BLaER1 (cell line): ENCODE measurements around the gene SHF.
"Not testable (repeated sequence)": the region's sequence is repeated elsewhere in the genome, so short reads cannot be mapped to it uniquely, and the experiment has no call there.

Source experiments
- H3K27ac ChIP-seq: shearing (Covaris generic); formaldehyde crosslinking; 2 replicates; pipeline ENCODE4 v1.8.1; 2022
- H3K27me3 ChIP-seq: shearing (Covaris generic); formaldehyde crosslinking; 2 replicates; pipeline ENCODE4 v1.8.1; 2022
- H3K36me3 ChIP-seq: shearing (Covaris generic); formaldehyde crosslinking; 2 replicates; pipeline ENCODE4 v1.8.1; 2022
- H3K4me1 ChIP-seq: shearing (Covaris generic); formaldehyde crosslinking; 2 replicates; pipeline ENCODE4 v1.8.1; 2022
- H3K4me2 ChIP-seq: shearing (Covaris generic); formaldehyde crosslinking; 2 replicates; pipeline ENCODE4 v1.8.1; 2022
- H3K4me3 ChIP-seq: shearing (Covaris generic); formaldehyde crosslinking; 2 replicates; pipeline ENCODE4 v1.8.1; 2022
- H3K9ac ChIP-seq: shearing (Covaris generic); formaldehyde crosslinking; 2 replicates; pipeline ENCODE4 v1.8.1; 2022
- H3K9me3 ChIP-seq: shearing (Covaris generic); formaldehyde crosslinking; 2 replicates; pipeline ENCODE4 v1.8.1; 2022
- H4K20me1 ChIP-seq: shearing (Covaris generic); formaldehyde crosslinking; 2 replicates; pipeline ENCODE4 v1.8.1; 2022
- Cebpa-rat ChIP-seq: shearing (Covaris generic); IDR thresholded peaks from 2 replicates; pipeline ENCODE4 v1.8.1; 2022

The SHF gene

DNA sequence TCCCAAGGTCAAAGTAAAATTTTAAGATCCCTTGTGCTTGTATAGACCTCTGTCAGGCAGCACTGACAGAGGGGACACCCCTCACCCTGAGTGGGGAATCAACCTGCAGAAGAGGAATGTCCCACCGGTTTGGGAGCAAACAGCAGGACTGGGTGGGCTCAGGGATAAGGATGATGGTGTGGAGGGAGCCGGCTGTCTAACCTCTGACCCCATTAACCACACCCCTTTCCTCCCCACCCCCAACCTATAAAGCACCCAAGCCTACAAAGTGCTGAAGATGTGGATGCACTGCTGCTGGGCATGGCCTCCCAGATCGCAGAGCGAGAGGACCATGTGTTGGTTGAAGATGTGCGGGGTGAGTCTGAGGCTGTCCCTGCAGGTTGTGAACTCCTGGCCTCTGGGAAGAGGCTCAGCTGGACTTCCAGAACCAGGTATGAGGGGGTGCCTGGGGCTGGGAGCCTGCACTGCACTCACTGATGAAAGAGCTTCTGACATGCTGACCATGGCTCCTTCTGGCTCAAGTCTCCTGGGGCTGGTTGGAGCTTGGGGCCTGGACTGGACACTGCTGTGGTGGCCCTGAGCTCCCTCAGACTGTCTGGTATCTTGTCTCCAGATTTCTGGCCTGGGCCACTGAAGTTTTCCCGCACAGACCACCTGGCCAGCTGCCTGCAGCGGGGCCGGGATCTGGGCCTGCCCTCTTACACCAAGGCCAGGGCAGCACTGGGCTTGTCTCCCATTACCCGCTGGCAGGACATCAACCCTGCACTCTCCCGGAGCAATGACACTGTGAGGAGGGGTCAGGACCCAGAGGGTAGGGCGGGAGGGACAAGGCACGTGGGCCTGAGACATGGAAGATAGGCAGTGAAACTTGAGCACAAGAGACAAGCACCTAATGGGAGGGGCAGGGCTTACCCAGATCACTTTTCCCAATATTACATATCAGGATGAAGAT is 48.7 kb downstream of the SHF start:
- Histone ChIP-seq H3K9ac (no peak overlapping the region), H3K27me3 (0 out of 2 replicates have a peak, but pooled peaks cover 4% of the 10 kb centered on the region), H3K4me1 (peaks cover 31% of the 10 kb centered on the region), H3K9me3 (peaks cover 6% of the 10 kb centered on the region; the same call in 1 of the 2 replicates), H3K4me3 (no peak overlapping the region), H4K20me1 (no peaks in the 10 kb centered on the region), H3K4me2 (no peak overlapping the region), H3K36me3 (no peaks in the 10 kb centered on the region), H3K27ac (no peak overlapping the region)
- no peak for TF ChIP-seq Cebpa-rat

DNA sequence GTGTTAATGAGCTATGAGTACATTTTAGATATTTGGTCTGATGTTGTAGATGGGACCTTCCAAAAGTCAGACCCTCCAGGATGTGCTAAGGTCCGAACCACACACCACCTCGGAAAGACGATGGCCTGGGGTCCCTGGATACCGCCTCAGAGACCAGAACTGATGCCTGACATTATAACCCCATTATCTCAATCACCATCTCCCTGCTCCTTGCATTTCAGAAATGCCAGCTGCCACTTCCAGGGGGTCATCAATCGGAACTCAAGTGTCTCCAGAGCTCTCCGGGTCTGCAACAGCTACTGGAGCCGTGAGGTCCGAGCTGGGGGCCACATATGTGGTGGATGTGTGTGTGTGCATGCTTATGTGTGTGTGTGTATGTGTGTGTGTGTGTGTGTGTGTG is 50.1 kb downstream of the SHF start:
- H3K4me3 ChIP-seq = no peak overlapping the region
- H3K9ac ChIP-seq = no peak overlapping the region
- no peak for TF ChIP-seq Cebpa-rat
- H3K9me3 ChIP-seq = peaks cover 6% of the 10 kb centered on the region; the same call in 1 of the 2 replicates
- no peaks in the 10 kb centered on the region for H4K20me1 ChIP-seq
- no peaks in the 10 kb centered on the region for H3K36me3 ChIP-seq
- no peak overlapping the region for H3K4me2 ChIP-seq
- peaks cover 25% of the 10 kb centered on the region for H3K4me1 ChIP-seq
- H3K27me3 ChIP-seq = 0 out of 2 replicates have a peak, but pooled peaks cover 4% of the 10 kb centered on the region
- H3K27ac ChIP-seq = no peak overlapping the region

DNA sequence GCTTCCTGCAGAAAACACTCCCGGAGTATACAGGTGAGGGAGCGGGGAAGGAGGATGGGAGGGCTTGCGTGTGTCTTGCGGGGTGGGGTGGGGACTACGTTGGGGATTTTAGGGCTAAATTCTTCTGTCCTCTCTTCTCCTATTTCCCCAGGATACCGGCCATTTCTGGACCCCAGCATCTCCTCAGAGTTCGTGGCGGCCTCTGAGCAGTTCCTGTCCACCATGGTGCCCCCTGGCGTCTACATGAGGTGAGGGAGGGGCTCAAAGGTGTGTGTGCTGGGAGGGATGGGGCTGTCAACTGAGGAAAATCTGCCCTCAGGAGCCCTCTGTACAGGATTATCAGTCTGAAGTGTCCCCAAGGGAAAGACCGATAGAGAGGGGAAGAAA is 51.4 kb downstream of the SHF start:
- Histone ChIP-seq H3K4me2 (peak overlapping the region; percentile 28; the same call in 1 of the 2 replicates), H3K27me3 (0 out of 2 replicates have a peak, but pooled peaks cover 4% of the 10 kb centered on the region)

DNA sequence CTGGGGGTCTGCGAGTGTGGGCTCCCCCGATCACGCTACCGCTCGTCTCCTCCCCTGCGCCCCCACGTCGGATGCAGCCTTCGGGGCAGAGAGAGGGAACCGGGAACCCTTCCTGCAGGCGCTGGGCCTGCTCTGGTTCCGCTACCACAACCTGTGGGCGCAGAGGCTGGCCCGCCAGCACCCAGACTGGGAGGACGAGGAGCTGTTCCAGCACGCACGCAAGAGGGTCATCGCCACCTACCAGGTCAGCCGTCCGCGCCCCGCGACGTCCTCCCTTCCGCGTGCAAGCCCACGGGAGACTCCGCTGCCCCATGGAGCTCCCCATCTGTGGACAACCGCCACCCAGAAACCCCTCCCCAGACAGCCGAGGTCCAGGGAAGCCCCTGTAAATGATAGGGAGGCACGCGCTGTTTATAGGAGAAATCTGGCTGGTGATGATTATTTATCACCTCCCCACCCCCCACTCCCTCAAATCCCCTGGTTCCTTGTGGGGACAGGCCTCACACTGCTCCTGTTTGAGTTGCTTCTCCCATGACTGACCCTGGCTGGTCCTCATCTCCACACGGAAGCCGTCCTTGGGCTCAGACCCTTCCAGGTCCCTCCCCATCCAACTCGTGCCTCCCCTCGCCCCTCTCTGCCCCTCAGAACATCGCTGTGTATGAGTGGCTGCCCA is 51.9 kb downstream of the SHF start:
- 0 out of 2 replicates have a peak overlapping the region, but pooled peaks have one; percentile 28 for H3K4me2 ChIP-seq
- not testable (repeated sequence) for H4K20me1 ChIP-seq, H3K36me3 ChIP-seq, H3K4me1 ChIP-seq, H3K27ac ChIP-seq, H3K9me3 ChIP-seq, H3K9ac ChIP-seq, H3K4me3 ChIP-seq, H3K27me3 ChIP-seq

More for the DNA sequence above, 51.4 kb downstream of the SHF start:
- Histone ChIP-seq H3K27ac (no peak overlapping the region), H3K9me3 (peaks cover 6% of the 10 kb centered on the region; the same call in 1 of the 2 replicates), H3K36me3 (no peaks in the 10 kb centered on the region), H3K4me3 (no peak overlapping the region), H3K4me1 (peaks cover 12% of the 10 kb centered on the region), H3K9ac (no peak overlapping the region), H4K20me1 (no peaks in the 10 kb centered on the region)
- TF ChIP-seq Cebpa-rat = no peak

DNA sequence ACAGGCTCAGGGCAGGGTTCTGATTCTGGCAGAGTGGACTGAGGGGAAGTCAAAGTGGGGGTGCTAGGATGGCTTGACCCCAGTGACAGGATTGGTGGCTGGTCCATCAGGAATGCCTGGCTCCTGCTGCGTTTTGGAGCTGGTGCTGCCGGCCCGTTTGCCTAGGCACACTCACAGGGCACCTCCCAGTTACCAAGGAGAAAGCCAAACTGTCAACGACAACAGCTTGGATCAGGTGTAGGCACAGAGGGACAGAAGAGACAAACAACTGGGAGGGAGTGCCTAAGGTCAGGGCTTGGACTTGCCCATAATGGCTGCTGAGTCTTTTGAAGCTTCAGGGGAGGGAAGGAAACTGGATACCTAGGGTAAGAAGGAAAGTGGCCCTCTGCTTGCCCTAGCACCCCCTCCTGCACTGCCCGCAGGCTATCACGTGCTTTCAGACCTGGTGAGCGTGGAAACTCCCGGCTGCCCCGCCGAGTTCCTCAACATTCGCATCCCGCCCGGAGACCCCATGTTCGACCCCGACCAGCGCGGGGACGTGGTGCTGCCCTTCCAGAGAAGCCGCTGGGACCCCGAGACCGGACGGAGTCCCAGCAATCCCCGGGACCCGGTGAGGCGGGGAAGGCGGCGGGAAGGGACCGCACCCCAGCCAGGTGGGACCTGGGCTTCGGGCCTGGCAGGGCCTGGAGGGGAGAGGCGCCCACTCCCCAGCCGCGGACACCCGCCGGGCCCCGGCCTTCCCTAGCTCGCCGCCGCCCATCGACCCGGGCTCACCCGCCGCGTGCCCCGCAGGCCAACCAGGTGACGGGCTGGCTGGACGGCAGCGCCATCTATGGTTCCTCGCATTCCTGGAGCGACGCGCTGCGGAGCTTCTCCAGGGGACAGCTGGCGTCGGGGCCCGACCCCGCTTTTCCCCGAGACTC is 52.8 kb downstream of the SHF start:
- no peak overlapping the region for H3K4me3 ChIP-seq
- no peak overlapping the region for H3K27ac ChIP-seq
- no peaks in the 10 kb centered on the region for H3K36me3 ChIP-seq
- H3K4me1 ChIP-seq = peaks cover 7% of the 10 kb centered on the region; the same call in 1 of the 2 replicates
- no peaks in the 10 kb centered on the region for H4K20me1 ChIP-seq
- peaks cover 6% of the 10 kb centered on the region; the same call in 1 of the 2 replicates for H3K9me3 ChIP-seq
- no peak overlapping the region for H3K9ac ChIP-seq
- 0 out of 2 replicates have a peak, but pooled peaks cover 4% of the 10 kb centered on the region for H3K27me3 ChIP-seq
- H3K4me2 ChIP-seq = no peak overlapping the region
- no peak for TF ChIP-seq Cebpa-rat

DNA sequence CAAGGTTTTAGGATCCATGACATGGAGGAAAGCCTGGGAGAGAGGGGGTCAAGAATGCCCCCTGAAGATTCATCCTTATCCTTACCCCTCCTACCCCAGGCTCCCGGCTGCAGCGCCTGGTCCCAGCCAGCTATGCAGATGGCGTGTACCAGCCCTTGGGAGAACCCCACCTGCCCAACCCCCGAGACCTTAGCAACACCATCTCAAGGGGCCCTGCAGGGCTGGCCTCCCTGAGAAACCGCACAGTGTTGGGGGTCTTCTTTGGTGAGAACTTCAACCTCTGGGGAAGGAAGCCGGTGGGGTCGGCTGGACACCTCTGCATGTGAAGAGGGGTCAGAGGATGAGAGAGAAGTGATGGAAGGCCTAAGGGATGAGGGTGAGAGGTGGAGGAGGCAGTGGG is 53.7 kb downstream of the SHF start:
- Histone ChIP-seq H3K4me2 (no peak overlapping the region), H3K36me3 (no peaks in the 10 kb centered on the region), H3K4me3 (no peak overlapping the region), H3K27ac (no peak overlapping the region), H3K9me3 (peaks cover 6% of the 10 kb centered on the region; the same call in 1 of the 2 replicates), H3K4me1 (peaks cover 7% of the 10 kb centered on the region; the same call in 1 of the 2 replicates), H3K27me3 (0 out of 2 replicates have a peak, but pooled peaks cover 5% of the 10 kb centered on the region), H3K9ac (no peak overlapping the region), H4K20me1 (no peaks in the 10 kb centered on the region)
- no peak for TF ChIP-seq Cebpa-rat

DNA sequence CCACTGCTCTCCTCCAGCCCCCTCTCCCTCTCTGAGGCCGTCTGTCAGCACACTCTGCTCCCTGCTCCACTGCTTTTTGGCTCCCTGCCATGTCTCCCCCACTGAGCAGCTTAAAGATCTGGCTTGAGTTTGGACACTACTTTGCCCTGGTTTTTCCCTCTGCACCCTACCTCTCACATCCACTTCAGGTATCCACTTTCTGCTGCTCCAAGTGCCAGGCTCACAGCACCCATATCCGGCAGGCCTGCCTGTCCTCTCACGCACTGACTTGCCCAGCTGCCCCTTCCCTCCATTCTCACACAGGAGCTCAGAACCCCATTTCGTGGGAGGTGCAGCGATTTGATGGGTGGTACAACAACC is 54.2 kb downstream of the SHF start:
- Histone ChIP-seq H3K36me3 (no peaks in the 10 kb centered on the region), H3K27me3 (0 out of 2 replicates have a peak, but pooled peaks cover 8% of the 10 kb centered on the region), H3K4me1 (peaks cover 7% of the 10 kb centered on the region; the same call in 1 of the 2 replicates), H3K9ac (no peak overlapping the region), H3K4me2 (no peak overlapping the region), H3K27ac (no peak overlapping the region), H3K4me3 (no peak overlapping the region), H4K20me1 (no peaks in the 10 kb centered on the region), H3K9me3 (peaks cover 6% of the 10 kb centered on the region; the same call in 1 of the 2 replicates)
- TF ChIP-seq Cebpa-rat = no peak

DNA sequence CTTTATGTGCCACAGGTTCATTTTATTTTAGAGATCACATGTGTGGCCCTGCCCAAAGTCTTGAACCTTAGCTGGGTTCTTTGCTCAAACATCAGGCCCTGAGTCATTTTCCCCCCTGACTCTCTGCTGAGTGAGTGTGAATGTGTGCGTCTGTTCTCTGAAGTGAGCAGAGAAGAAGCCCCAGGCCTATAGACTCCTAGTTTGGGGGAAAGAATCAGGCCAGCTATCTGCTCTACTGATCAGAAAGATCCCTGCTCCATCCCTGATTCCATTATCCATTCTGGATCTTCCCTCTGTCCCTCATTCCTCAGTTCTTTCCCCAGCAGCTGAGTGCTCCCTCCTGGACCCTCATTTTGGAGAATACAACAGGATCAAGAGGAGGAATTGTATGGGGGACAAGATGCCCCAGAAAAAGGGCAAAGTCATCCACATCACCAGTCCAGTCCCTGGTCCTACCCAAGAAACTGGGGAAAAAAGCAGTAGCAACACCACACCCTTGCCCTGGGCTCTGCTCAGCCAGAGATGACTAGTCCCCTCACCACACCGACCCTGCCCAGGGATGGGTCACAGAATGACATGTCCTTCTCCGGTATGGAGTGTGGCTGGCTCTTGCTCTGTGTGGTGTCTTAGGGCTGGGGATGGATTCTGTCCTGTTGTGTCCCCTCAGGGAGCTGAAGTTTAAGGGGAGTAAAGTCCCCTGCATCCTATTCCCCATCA is 54.8 kb downstream of the SHF start:
- peaks cover 6% of the 10 kb centered on the region; the same call in 1 of the 2 replicates for H3K9me3 ChIP-seq
- TF ChIP-seq Cebpa-rat = no peak
- no peak overlapping the region for H3K4me3 ChIP-seq
- peaks cover 7% of the 10 kb centered on the region; the same call in 1 of the 2 replicates for H3K4me1 ChIP-seq
- H3K9ac ChIP-seq = no peak overlapping the region
- H3K36me3 ChIP-seq = no peaks in the 10 kb centered on the region
- H4K20me1 ChIP-seq = no peaks in the 10 kb centered on the region
- no peak overlapping the region for H3K27ac ChIP-seq
- no peak overlapping the region for H3K4me2 ChIP-seq
- H3K27me3 ChIP-seq = 0 out of 2 replicates have a peak, but pooled peaks cover 8% of the 10 kb centered on the region
